Common myeloid progenitor, CD34-positive (primary cell): Measurements from ENCODE around the gene HBS1L.

ENCODE experiments used
- CTCF ChIA-PET: fragments of 350-600 bp; sonication (Branson Sonifier 250); formaldehyde crosslinking; loops from one replicate; lab custom pipeline; 2021; ENCODE audit warnings: antibody characterized with exemption; lab: Charles Lee
- POLR2A ChIA-PET: fragments of 350-600 bp; sonication (Branson Sonifier 250); formaldehyde crosslinking; loops from one replicate; lab custom pipeline; 2021; ENCODE audit warnings: antibody characterized with exemption; lab: Charles Lee
- DNase-seq, 3 donors: peaks; one replicate each; pipeline versions ENCODE4 v3.0.0 to v3.0.0-alpha.2; 2013
- H3K27ac ChIP-seq, 2 experiments: 1 replicate in 1 of 2; 2 replicates in 1 of 2; pipeline ENCODE4 v1.7.0; 2013; ENCODE audit warnings: inconsistent platforms in 2 of 2, low read length in 2 of 2, mild to moderate bottlenecking in 2 of 2, low read depth in 1 of 2, moderate library complexity in 1 of 2; ENCODE audit not compliant: severe bottlenecking in 2 of 2, insufficient read depth in 1 of 2, poor library complexity in 1 of 2
- H3K27me3 ChIP-seq, 5 experiments: replicated peaks in 2 of 5; 1 replicate in 3 of 5; 2 replicates in 2 of 5; pipeline versions ENCODE4 v1.6.1 to v1.7.0; 2013; ENCODE audit warnings: low read length in 4 of 5, mild to moderate bottlenecking in 2 of 5, moderate library complexity in 2 of 5, inconsistent platforms in 1 of 5; ENCODE audit not compliant: insufficient read depth in 5 of 5, control insufficient read depth in 4 of 5
- H3K36me3 ChIP-seq, 4 experiments: 1 replicate in 2 of 4; 2 replicates in 2 of 4; pipeline versions ENCODE4 v1.6.1 to v1.7.0; 2013; ENCODE audit warnings: low read length in 3 of 4, control low read depth in 1 of 4, mild to moderate bottlenecking in 1 of 4; ENCODE audit not compliant: control insufficient read depth in 4 of 4, insufficient read depth in 4 of 4
- H3K4me1 ChIP-seq, 4 experiments: 1 replicate in 3 of 4; 2 replicates in 1 of 4; pipeline versions ENCODE4 v1.6.1 to v1.7.1; 2013; ENCODE audit warnings: low read length in 3 of 4, mild to moderate bottlenecking in 3 of 4, control low read depth in 1 of 4, inconsistent platforms in 1 of 4, moderate library complexity in 1 of 4; ENCODE audit not compliant: control insufficient read depth in 4 of 4, insufficient read depth in 4 of 4; ENCODE audit errors: control extremely low read depth in 1 of 4
- H3K4me3 ChIP-seq, 7 experiments: 1 replicate in 4 of 7; 2 replicates in 3 of 7; pipeline versions ENCODE4 v1.5.1 to v1.7.0; 2013; ENCODE audit warnings: mild to moderate bottlenecking in 7 of 7, low read length in 6 of 7, moderate library complexity in 6 of 7, inconsistent platforms in 2 of 7, low read depth in 2 of 7, control low read depth in 1 of 7; ENCODE audit not compliant: insufficient read depth in 4 of 7, control insufficient read depth in 1 of 7; ENCODE audit errors: extremely low read depth in 1 of 7
- H3K9me3 ChIP-seq, 5 experiments: 1 replicate in 4 of 5; 2 replicates in 1 of 5; pipeline versions ENCODE4 v1.6.1 to v1.7.1; 2013; ENCODE audit warnings: low read length in 4 of 5, mild to moderate bottlenecking in 2 of 5, inconsistent platforms in 1 of 5, low read depth in 1 of 5, moderate library complexity in 1 of 5; ENCODE audit not compliant: control insufficient read depth in 4 of 5, insufficient read depth in 2 of 5; ENCODE audit errors: control extremely low read depth in 1 of 5
- WGBS: methylation state at CpG from one replicate; pipeline ENCODE4 v1.1.5; 2013; ENCODE audit not compliant: insufficient coverage; 5-methylcytosine and 5-hydroxymethylcytosine counted together

The HBS1L gene

DNA sequence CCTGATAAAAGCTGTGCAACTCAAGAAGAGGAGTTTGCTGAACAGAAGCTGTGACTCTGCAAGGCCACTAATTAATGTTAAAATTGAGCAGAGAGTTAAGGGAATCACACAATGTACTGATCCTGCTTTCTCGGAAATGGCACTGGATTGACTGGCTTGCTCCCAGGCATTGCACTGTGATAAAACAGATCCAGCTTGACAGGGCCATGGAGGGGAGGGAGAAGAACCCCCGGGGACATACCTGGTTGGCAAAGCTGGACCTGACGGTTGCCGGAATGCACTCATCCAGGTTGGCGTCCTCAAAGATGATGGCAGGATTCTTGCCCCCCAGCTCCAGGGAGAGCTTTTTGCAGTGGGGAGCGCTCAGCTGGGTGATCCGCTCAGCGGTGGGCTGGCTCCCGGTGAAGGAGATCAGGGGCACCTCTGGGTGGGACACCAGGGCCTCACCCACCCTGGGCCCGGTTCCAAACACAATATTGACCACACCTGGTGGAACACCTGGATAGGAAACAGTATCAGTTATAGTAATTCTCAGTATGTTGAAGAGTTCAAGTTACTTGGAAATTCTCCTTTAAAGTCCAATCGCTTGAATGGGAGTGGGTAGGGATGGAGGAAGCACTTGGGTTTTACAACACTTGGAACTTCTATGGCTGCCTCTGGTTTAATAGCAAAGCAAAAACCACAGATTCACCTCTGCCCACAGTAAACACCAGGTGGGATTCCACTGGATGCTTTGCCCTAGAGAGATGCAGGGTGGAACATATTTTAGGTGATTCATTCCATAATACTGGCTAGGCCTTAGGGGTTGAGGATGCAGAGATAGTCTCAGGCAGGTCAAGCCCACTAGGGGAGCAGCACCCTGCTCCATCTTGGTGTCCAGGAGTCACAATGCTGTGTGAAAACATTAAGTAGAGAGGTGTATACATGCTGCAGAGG, 121.8 kb downstream of the HBS1L start:
- Histone ChIP-seq H3K27me3 (no peaks in the 10 kb centered on the region), H3K9me3 (no peaks in the 10 kb centered on the region), H3K36me3 (no peaks in the 10 kb centered on the region), H3K4me3 (no peak overlapping the region), H3K27ac (no peak overlapping the region), H3K4me1 (no peaks in the 10 kb centered on the region)
- WGBS: 96% methylated on average over 11 of the region's 11 CpGs
- ChIA-PET CTCF (interaction anchor here (1.1 to 2.5 kb wide), 2 partner anchors 8 to 777 kb away, joined by 3 to 11 read pairs; no protein-coding TSS in a partner anchor), POLR2A (no interaction called here)
- DNase-seq: no peak

- Histone ChIP-seq H3K27me3 (no peaks in the 10 kb centered on the region), H3K27ac (no peak overlapping the region), H3K4me1 (no peaks in the 10 kb centered on the region), H3K4me3 (no peak overlapping the region), H3K9me3 (no peaks in the 10 kb centered on the region), H3K36me3 (no peaks in the 10 kb centered on the region)
- CTCF ChIA-PET: interaction anchor here (1.1 to 2.5 kb wide), 2 partner anchors 8 to 776 kb away, joined by 3 to 11 read pairs; no protein-coding TSS in a partner anchor
- POLR2A ChIA-PET: no interaction called here
- DNase-seq: no peak
- 100% methylated on average over 4 of the region's 5 CpGs for WGBS
Observed at GRCh38 chr6:134932098-134932497, 122.5 kb downstream of the HBS1L start.

GRCh38 chr6:134930463-134930862, 124.2 kb downstream of the HBS1L start:
- WGBS: 100% methylated on average over 6 of the region's 6 CpGs
- ChIA-PET CTCF (no interaction called here), POLR2A (no interaction called here)
- Histone ChIP-seq H3K4me3 (no peak overlapping the region), H3K4me1 (no peaks in the 10 kb centered on the region), H3K36me3 (no peaks in the 10 kb centered on the region), H3K27me3 (no peaks in the 10 kb centered on the region), H3K27ac (no peak overlapping the region), H3K9me3 (no peaks in the 10 kb centered on the region)
- no peak for DNase-seq

GRCh38 chr6:134928151-134928900, 126.3 kb downstream of the HBS1L start:
- Histone ChIP-seq H3K4me3 (no peak overlapping the region), H3K27ac (no peak overlapping the region), H3K9me3 (no peaks in the 10 kb centered on the region), H3K27me3 (no peaks in the 10 kb centered on the region), H3K4me1 (no peaks in the 10 kb centered on the region), H3K36me3 (no peaks in the 10 kb centered on the region)
- POLR2A ChIA-PET: no interaction called here
- DNase-seq: no peak
- CTCF ChIA-PET: interaction anchor here (1.6 kb wide), 1 partner anchor 12 kb away, joined by 6 read pairs; no protein-coding TSS in a partner anchor
- WGBS: 94% methylated on average over 5 of the region's 6 CpGs

DNA sequence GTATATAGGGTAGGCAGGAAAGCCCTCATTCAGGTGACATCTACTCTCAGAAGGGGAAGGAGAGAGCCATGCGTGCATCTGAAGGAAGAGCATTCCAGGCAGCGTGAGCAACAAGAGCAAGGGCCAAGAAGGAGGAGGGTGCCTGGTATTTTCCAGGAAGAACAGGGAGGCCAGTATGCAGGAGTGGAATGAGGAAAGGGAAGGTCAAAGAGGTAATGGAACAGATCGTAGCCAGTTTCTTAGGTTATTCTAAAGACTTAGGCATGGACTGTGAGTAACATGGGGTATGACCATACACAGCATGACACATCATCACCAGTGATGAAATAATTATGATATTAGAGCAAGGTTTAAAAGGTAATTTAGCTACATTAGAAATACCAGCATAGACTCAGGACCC, 128.8 kb downstream of the HBS1L start:
- ChIA-PET POLR2A (no interaction called here), CTCF (interaction anchor here (1.1 kb wide), 1 partner anchor 14 kb away, joined by 4 read pairs; no protein-coding TSS in a partner anchor)
- no peak for DNase-seq
- Histone ChIP-seq H3K4me3 (no peak overlapping the region), H3K4me1 (no peaks in the 10 kb centered on the region), H3K27me3 (no peaks in the 10 kb centered on the region), H3K27ac (no peak overlapping the region), H3K9me3 (no peaks in the 10 kb centered on the region), H3K36me3 (no peaks in the 10 kb centered on the region)
- 100% methylated on average over 3 of the region's 3 CpGs for WGBS

GRCh38 chr6:134921721-134922261, 132.8 kb downstream of the HBS1L start:
- ChIA-PET CTCF (interaction anchor here (1.2 kb wide), 1 partner anchor 19 kb away, joined by 3 read pairs; no protein-coding TSS in a partner anchor), POLR2A (interaction anchor here (0.6 kb wide), 1 partner anchor 158 kb away, joined by 4 read pairs; no protein-coding TSS in a partner anchor)
- WGBS: 97% methylated on average over 6 of the region's 6 CpGs
- Histone ChIP-seq H3K4me3 (no peak overlapping the region), H3K4me1 (no peaks in the 10 kb centered on the region), H3K36me3 (no peaks in the 10 kb centered on the region), H3K9me3 (no peaks in the 10 kb centered on the region), H3K27me3 (no peaks in the 10 kb centered on the region), H3K27ac (no peak overlapping the region)
- no peak for DNase-seq
